HG03135 (cell line): ENCODE results near the gene ATP6V1B1.
"Not testable (repeated sequence)": the region's sequence is repeated elsewhere in the genome, so short reads cannot be mapped to it uniquely, and the experiment has no call there.

Experiments
- ATAC-seq: cut with Tn5 transposase; IDR thresholded peaks from one replicate; pipeline ENCODE4 v1.9.1; 2021; ENCODE audit warnings: mild to moderate bottlenecking, moderate library complexity; ENCODE audit not compliant: unreplicated experiment

The ATP6V1B1 gene

GRCh38 chr2:70987386-70987785 lies 51.7 kb downstream of the ATP6V1B1 start:
- no peak for ATAC-seq

GRCh38 chr2:70988151-70988550 lies 52.5 kb downstream of the ATP6V1B1 start:
- no peak for ATAC-seq

- ATAC-seq, result no peak
These were observed 53.3 kb downstream of the ATP6V1B1 start for GRCh38 chr2:70988726-70989648.

- ATAC-seq, result no peak
These were observed 54.5 kb downstream of the ATP6V1B1 start for GRCh38 chr2:70990216-70990615.

- ATAC-seq, result no peak
These were observed 55.4 kb downstream of the ATP6V1B1 start for GRCh38 chr2:70991142-70991541.

- no peak for ATAC-seq
These were observed 56.0 kb downstream of the ATP6V1B1 start for GRCh38 chr2:70991742-70992141.

- no peak for ATAC-seq
These were observed 57.5 kb downstream of the ATP6V1B1 start for GRCh38 chr2:70992945-70993853.

- ATAC-seq, result peak; percentile 37
These were observed 58.5 kb downstream of the ATP6V1B1 start for GRCh38 chr2:70994009-70994698.

GRCh38 chr2:70994699-70995425 lies 59.2 kb downstream of the ATP6V1B1 start, which contains the start of gene TEX261:
Gene TEX261 (minus strand): TSS chr2:70994873. CDS start chr2:70994757, 116 bp downstream.
- ATAC-seq, result peak; percentile 96

- ATAC-seq, result peak; percentile 47
These were observed 59.7 kb downstream of the ATP6V1B1 start for GRCh38 chr2:70995426-70995729.

GRCh38 chr2:70998885-70999284 lies 63.2 kb downstream of the ATP6V1B1 start:
- ATAC-seq, result not testable (repeated sequence)

- ATAC-seq, result no peak
These were observed 63.7 kb downstream of the ATP6V1B1 start for GRCh38 chr2:70999362-70999761.

- not testable (repeated sequence) for ATAC-seq
These were observed 64.2 kb downstream of the ATP6V1B1 start for GRCh38 chr2:70999931-71000330.

- peak; percentile 85 for ATAC-seq
These were observed 65.3 kb downstream of the ATP6V1B1 start for GRCh38 chr2:71000780-71001591.

- no peak for ATAC-seq
These were observed 65.9 kb downstream of the ATP6V1B1 start for GRCh38 chr2:71001592-71001927.

- no peak for ATAC-seq
These were observed 66.4 kb downstream of the ATP6V1B1 start for GRCh38 chr2:71001981-71002570.

- no peak for ATAC-seq
These were observed 67.7 kb downstream of the ATP6V1B1 start for GRCh38 chr2:71003396-71003795.

- ATAC-seq, result no peak
These were observed 68.5 kb downstream of the ATP6V1B1 start for GRCh38 chr2:71003966-71004755.
